Activated CD8-positive, alpha-beta memory T cell treated with anti-CD3 and anti-CD28 coated beads, Interleukin-2, amount 50 U/mL, for 1 hour (primary cell): ENCODE measurements around the gene CNGA4.

Experiments
- DNase-seq: peaks from one replicate; pipeline ENCODE4 v3.0.0-alpha.2; 2020; ENCODE audit errors: extremely low read depth

The CNGA4 gene, protein sequence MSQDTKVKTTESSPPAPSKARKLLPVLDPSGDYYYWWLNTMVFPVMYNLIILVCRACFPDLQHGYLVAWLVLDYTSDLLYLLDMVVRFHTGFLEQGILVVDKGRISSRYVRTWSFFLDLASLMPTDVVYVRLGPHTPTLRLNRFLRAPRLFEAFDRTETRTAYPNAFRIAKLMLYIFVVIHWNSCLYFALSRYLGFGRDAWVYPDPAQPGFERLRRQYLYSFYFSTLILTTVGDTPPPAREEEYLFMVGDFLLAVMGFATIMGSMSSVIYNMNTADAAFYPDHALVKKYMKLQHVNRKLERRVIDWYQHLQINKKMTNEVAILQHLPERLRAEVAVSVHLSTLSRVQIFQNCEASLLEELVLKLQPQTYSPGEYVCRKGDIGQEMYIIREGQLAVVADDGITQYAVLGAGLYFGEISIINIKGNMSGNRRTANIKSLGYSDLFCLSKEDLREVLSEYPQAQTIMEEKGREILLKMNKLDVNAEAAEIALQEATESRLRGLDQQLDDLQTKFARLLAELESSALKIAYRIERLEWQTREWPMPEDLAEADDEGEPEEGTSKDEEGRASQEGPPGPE

GRCh38 chr11:6238902-6239301 lies at the start of gene CNGA4:
Gene CNGA4 (plus strand): TSS chr11:6239089. CDS start chr11:6239207, 118 bp downstream.
- DNase-seq: no peak

- no peak for DNase-seq
Measured at GRCh38 chr11:6191742-6192141, 47.1 kb upstream of the CNGA4 start.

DNA sequence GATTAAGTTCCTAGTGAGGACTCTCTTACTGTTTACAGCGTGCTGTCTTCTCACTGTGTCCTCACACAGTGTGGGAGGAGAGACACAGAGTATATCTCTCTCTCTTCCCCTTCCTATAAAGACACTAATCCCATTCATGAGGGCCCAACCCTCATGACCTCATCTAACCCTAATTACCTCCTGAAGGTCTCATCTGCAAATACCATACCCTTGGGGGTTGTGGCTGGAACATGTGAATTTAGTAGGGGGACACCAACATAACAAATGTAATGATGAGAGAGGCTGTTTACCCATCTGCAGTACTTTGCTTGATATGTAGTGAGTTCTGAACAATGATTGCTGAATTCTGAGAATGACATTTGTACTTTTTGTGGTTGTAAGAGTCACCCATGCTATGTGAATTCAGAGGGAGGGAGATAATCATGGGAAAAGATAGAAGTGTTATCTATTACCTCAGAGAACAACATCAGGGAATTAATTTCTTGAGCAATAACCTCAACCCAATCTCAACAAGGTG lies 44.8 kb upstream of the CNGA4 start:
- DNase-seq: no peak

DNA sequence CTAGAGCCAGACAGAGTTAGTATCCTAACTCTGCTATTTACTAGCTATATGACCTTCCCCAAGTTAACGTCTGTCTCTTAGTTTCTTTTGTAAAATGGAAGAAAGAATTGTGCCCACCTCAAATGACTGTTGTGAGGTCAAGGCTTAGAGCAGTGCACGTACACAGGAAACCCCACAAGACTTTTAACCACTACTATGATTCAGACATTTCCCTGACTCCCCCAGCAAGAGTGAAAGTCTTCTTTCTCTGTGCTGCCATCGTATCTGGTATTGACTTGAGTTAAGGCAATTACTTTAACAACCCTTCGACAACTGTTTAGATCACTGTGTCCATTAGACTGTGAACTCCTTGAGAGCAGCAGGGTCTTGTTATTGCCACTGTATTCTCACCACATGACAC lies 42.5 kb upstream of the CNGA4 start:
- DNase-seq: no peak

DNA sequence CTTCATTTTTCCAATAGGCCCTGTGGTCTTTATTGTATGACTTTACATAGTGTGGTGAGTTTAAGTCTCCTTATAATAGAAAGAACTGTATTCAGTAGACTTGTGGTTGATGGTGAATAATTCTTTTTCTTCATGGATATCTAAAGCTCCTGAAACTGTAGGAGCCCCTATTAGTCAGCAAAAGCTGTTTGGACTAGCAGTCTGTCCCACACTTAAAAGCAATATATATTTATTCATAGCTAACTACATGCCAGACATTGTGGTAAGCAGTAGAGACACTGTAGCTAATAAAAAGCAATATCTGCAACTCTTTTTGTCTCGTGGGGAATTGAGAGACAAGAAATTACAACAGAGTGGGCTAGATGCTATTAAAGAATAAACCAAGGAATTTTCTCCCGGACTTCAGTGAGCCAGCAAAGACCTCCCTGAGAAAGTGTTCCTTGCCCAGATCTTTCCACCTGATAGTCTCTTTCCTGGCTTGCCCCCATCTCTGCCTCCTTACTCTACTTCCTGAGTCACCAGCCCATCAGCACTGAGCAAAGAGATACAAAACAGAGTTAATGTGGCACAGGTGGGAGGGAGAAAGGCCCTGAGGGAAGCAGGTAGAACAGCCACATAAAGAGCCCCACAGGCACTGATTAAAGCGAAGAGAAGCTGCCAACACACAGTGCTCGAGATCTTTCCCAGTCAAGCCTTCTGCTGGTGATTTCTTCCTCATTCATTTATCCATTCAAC lies 41.3 kb upstream of the CNGA4 start:
- no peak for DNase-seq

GRCh38 chr11:6199174-6199810 lies 39.6 kb upstream of the CNGA4 start, which contains the start of gene OR52W1:
Gene OR52W1 (plus strand): TSS chr11:6199224. CDS start chr11:6199224, 0 bp downstream.
- no peak for DNase-seq

DNA sequence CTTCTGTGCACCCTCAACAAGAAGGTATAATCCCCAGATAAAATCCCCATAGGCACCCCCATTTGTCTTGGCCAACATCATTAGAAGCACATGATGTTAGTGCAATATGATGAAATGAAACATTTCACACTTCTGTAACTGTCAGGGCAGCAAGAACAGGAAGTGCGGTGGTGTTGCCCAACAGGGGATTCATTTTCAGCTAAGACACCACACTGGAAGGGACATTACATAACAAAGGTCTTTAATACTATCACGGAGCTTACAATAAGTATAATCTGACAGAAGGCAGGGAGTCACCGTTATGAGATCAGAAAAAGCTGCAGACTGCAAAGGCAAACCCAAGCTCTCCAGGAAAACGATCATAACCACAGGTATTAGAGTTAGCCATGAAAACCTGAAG lies 37.9 kb upstream of the CNGA4 start:
- DNase-seq: no peak

GRCh38 chr11:6201481-6201880 lies 37.4 kb upstream of the CNGA4 start:
- DNase-seq: no peak

- DNase-seq: no peak
Measured at GRCh38 chr11:6202041-6202440, 36.8 kb upstream of the CNGA4 start.

DNA sequence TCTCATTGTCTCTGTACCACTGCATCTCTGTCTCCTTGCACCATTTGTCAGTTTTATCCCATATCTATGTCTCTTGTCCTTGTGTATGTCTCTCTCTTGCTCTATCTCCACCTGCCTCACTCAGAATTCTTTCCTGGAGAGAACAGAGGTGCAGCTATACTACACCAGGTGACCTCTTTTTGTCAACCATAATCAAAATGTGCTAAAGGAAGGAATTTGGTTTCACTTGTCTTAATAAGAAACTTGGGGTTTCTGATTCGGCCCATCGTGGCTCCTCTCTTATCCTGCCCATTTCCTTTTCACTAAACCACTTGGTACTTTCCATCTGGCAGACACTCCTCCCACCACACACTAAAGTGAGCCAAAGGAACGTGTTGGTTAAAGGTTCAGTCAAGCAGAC lies 35.6 kb upstream of the CNGA4 start:
- DNase-seq: no peak

- DNase-seq: no peak
Measured at GRCh38 chr11:6204706-6205105, 34.2 kb upstream of the CNGA4 start.

- DNase-seq: no peak
Measured at GRCh38 chr11:6205366-6205765, 33.5 kb upstream of the CNGA4 start, which contains the start of gene C11orf42. Gene C11orf42 (plus strand): TSS chr11:6205557. CDS start chr11:6205616, 59 bp downstream.

- no peak for DNase-seq
Measured at GRCh38 chr11:6206456-6207180, 32.3 kb upstream of the CNGA4 start.

GRCh38 chr11:6209801-6210200 lies 29.1 kb upstream of the CNGA4 start:
- DNase-seq: no peak

GRCh38 chr11:6210274-6210955 lies 28.5 kb upstream of the CNGA4 start:
- no peak for DNase-seq

- DNase-seq: no peak
Measured at GRCh38 chr11:6214530-6214929, 24.4 kb upstream of the CNGA4 start.

DNA sequence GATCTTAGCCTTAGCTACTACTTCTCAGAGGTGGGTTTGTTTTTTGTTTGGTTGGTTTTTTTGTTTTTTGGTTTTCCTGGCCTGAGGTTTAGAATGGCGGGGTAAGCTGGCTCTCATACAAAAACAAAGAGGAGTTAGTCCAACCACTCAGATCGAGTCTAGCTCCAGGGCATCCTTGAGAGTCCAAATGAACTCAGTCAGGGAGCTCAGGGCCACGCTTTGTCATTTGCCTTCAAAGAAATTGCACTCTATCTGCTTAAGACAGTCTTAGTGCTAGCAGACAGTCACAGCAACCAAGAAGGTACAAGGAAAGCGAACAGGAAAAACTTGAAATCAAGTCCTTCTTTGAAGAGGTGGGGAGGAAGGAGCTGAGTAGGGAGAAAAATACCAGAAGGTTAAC lies 22.4 kb upstream of the CNGA4 start:
- DNase-seq: no peak

- no peak for DNase-seq
Measured at GRCh38 chr11:6217722-6218121, 21.2 kb upstream of the CNGA4 start.

DNA sequence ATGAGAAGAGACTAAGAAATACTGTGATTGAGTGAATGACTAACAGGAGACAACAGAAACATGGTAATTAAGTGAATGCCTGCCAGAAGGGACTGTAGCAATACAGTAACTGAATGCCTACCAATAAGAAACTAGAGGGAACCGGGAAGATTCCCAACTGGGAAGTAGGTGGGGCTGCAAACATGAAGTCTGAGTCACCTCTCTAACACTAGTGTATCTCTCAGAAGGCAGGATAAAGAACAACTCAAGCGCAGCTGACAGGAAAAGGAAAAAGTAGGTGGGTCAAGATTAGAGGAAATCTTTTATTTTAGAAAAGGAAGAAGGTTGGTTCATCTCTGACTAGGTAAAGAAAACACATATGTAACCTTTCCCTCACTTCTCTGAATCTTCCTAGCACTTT lies 19.5 kb upstream of the CNGA4 start:
- DNase-seq: no peak

- DNase-seq: no peak
Measured at GRCh38 chr11:6223854-6224253, 15.0 kb upstream of the CNGA4 start.

- no peak for DNase-seq
Measured at GRCh38 chr11:6224421-6224820, 14.5 kb upstream of the CNGA4 start.
